ENCODE measurements around the gene ZNF117.
"Not testable (repeated sequence)": the region's sequence is repeated elsewhere in the genome, so short reads cannot be mapped to it uniquely, and the experiment has no call there.

DNA sequence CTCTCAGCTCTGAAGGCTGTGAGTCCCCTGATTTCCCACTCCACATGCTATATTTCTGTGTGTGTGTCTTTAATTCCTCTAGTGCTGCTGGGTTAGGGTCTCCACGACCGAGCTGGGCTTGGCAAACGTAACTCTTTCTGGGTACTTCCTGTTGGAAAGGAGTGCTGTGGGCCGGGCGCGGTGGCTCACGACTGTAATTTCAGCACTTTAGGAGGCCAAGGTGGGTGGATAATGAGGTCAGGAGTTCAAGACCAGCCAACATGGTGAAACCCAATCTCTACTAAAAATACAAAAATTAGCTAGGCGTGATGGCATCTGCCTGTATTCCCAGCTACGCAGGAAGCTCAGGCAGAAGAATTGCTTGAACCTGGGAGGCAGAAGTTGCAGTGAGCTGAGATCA lies 40.2 kb downstream of the ZNF117 start:
- TF ChIP-seq, protein P1, sequence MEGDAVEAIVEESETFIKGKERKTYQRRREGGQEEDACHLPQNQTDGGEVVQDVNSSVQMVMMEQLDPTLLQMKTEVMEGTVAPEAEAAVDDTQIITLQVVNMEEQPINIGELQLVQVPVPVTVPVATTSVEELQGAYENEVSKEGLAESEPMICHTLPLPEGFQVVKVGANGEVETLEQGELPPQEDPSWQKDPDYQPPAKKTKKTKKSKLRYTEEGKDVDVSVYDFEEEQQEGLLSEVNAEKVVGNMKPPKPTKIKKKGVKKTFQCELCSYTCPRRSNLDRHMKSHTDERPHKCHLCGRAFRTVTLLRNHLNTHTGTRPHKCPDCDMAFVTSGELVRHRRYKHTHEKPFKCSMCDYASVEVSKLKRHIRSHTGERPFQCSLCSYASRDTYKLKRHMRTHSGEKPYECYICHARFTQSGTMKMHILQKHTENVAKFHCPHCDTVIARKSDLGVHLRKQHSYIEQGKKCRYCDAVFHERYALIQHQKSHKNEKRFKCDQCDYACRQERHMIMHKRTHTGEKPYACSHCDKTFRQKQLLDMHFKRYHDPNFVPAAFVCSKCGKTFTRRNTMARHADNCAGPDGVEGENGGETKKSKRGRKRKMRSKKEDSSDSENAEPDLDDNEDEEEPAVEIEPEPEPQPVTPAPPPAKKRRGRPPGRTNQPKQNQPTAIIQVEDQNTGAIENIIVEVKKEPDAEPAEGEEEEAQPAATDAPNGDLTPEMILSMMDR (IDR thresholded peaks at IDR 0.05), result not testable (repeated sequence)
- not testable (repeated sequence) for TF ChIP-seq EZH2 (IDR thresholded peaks at IDR 0.05; ENCODE audit: borderline replicate concordance, insufficient read depth, low read depth, low read length, poor library complexity, severe bottlenecking)
